Renal cortical epithelial cell (primary cell): ENCODE results near the gene LSM11. TPM values are rescaled to one million over a fixed set of nuclear protein-coding genes. Genes with fewer than 3 reads are reported as not detected.
A peak's percentile ranks its signal among the peaks of the same experiment; 100 is the strongest.
"Not testable (repeated sequence)": the region's sequence is repeated elsewhere in the genome, so short reads cannot be mapped to it uniquely, and the experiment has no call there.

Experiments
- DNase-seq: peaks from one replicate; pipeline ENCODE4 v3.0.0-alpha.2; 2011; ENCODE audit warnings: low read depth
- total RNA-seq: library from RNA; depleted of rRNA; stranded (reverse); fragments of >200 nt; gene quantifications from 2 replicates; pipeline ENCODE4 v1.2.3, GENCODE V29; 2014

LSM11 gene
- 3.6 and 4.3 TPM in 2 replicates for total RNA-seq

DNA sequence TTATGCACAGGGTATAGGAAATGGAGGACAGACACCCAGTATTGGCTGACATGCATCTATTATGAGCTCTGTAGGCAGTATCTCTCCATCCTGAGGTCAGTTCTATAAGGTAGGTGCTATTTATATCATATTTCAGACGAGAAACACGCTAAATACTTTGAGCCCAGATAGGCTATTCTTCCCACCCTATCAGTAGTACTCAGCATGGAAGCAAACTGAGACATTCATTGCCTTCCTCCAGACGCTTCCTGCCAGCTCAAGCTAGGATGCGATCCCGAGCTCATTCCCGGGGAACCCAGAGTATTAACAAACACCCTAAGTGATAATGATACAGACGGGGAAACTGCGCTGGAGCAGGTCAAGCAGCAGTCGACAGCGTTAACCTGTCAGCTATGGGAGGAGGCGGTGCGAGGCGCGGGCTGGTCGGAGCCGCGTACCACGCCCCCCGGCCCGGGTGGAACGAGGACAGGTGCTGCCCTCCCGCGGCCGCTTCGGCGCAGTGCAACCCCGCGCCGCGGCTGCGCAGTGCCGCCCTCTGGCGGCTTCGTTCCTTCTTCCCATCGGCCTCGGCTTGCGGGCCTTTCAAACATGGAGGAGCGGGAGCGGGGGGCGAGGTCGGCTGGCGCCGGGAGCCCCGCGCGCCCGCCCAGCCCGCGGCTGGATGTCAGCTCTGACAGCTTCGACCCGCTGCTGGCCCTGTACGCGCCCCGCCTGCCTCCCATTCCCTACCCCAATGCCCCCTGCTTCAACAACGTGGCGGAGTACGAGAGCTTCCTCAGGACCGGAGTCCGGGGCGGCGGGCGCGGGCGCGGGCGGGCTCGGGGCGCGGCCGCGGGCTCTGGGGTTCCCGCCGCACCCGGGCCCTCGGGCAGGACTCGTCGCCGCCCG is at the start of gene LSM11:
Gene LSM11, plus strand, starts transcription at position 550 of the 888 bp plus-strand sequence. Its CDS starts 39 bp downstream, at position 589.
- peak; percentile 53 for DNase-seq

DNA sequence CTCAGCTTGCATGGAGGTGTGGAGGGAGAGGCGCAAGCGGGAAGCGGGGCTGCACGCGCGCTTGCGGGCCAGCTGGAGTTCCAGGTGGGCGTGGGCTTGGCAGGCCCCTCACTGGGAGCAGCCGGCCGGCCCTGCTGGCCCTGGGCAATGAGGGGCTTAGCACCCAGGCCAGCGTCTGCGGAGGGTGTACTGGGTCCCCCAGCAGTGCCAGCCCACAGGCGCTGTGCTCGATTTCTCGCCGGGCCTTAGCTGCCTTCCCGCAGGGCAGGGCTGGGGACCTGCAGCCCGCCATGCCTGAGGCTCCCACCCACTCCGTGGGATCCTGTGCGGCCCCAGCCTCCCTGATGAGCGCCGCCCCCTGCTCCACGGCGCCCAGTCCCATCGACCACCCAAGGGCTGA is 49.7 kb upstream of the LSM11 start:
- DNase-seq = not testable (repeated sequence)

DNA sequence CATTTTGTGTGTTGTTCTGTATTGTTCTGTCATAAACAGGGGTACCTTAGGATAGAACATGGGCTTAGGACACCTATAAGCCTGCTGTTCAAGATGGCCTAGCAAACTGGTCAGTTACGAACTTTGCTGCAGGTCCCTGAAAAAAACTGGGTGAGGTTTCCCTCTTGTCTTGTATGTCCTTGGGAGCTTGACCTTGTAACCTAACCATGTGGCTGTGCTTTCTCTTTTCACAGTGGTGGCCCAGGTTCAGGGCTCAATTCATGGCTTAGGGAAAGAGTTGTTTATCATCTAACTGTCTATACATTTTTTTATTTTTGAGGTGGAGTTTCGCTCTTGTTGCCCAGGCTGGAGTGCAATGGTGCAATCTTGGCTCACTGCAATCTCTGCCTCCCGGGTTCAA is 47.4 kb upstream of the LSM11 start:
- DNase-seq = not testable (repeated sequence)

DNA sequence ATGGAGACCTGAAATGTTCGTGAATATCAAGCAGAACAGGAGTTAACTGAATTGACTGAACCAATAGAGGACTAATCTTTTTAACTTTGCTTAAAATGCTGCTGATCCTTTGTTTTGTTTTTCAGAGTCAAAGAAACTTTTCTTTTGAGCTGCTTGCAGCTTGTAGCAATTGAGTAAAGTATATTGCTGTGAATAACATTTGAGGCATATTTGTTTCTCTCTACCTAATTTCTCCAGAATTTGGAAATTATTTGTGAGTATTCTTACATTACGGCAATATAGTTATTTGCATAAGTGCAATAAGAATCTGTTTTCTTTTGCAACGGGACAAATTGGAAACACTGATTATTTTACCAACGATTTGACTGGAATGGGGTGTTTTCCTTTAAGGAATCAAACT is 44.8 kb upstream of the LSM11 start:
- DNase-seq = not testable (repeated sequence)

DNA sequence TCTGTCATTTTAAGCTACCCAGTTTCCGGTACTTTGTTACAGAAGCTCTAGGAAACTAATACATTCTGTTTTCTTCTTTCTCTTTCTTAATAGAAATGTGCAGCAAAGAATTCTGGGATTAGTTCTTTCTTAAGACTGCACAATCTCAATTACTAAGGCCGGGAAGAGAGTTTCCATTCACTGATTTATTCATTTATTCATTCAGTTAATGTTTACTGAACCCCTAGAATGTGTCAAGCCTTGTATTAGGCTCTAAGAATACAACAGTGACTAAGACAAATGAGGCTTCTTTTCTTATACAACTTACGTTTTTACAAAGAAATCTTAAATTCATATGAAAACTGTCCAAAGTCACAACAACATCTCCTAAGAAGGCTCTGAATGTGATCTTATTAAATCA is 39.8 kb upstream of the LSM11 start:
- peak; percentile 78 for DNase-seq

DNA sequence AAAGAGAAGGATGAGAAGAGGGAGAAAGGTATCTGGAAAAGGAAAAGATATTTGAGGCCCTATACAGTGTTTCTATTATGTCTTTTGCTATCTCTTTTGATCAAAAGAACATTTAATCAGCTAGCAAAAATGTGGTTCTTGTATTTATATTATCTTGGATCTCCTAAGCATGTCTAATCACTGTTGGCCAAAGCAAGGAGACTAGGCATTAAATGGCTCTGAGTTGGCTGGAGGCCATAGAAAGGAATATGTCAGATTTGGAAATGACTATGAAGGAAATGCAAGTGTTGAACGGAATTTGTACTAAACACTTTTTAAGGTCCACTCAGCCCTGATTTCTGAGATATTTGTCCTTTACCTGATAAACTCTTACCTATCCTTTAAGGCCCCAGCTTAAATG is 34.6 kb upstream of the LSM11 start:
- no peak for DNase-seq

DNA sequence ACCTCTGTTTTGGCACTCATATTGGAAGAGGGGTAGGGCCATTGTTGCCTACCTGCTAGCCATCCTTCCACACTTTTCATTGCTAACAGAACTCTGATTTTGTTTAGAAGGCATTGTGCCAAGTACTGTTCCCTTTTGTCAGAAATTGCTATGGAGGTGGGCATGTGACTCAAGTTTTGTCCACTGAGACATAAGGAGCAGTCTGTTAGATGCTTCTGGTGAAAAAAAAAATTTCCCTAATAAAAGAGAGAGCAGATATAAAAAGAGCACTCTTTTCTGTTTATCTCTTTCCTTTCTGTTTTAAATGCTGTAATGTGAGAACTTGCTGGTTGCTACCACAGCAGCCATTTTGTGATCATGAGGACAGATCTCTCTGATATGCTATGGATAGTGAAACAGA is 34.2 kb upstream of the LSM11 start:
- no peak for DNase-seq

DNA sequence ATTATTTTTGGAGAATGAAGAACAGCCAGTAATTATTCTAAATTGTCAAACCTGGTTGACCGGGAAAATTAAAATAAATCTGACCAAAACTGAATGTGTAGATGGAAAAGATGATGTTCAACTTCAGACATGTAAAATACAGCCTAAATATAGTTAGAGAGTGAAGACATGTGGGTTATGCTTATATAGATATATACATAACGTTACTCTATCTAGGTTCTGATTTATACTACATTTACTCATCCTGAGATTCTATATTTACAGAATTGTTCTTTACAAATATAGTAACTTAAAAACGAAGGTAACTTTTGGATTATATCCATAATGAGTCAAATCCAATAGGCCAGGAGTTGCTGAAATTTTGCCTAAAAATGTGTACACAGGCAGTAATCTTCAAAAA is 33.1 kb upstream of the LSM11 start:
- no peak for DNase-seq

DNA sequence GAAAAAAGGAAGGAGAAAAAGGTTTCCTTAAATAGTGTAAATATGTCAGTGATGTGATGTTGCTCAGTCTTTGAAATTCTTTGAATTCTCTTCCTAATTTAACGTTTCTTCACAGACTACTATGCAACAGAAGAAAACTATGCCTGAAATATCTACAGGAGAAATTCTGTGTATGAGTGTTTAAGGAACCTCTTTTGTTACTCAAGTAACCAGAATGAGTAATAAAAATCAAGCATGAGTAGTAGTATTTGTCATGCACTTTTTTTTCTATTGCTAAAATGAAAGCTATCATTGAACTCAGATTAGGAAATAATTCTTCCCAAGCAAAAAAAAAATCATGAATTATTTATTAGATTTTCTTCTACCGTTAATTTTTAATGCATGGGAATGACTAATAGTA is 32.6 kb upstream of the LSM11 start:
- peak; percentile 86 for DNase-seq

DNA sequence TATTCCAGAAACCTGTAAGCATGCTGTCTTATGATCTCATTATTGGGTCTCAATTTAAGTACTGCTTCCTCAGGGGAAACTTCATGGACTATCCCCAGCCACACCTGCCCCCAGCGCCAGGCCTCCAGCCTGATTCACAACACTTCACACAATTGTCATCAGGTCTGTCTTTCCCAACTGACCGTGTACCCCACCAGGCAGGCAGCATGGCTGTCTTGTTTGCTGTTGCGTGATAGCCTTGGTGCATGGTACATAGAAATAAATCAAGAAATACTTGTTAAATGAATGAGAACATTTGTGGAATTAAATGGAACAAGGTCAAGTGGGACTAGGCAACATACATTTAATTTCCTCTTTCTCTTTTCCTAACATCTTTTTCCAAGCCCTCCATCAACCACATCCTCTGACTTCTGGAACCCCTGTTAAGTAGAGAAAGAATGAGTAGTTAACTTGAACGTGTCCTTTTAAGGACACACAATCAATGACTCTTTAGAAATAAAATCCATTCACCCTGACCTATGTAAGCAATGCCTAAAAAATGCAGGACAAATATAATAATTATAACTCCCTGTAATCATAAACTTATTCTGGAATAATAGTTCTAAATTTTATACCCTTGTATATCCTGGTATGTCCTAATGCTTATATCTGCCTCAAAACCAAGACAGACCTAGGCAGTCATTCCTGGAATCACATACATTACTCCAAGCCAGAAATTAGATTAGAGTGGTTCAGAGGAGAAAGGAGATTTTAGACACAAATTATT is 29.5 kb upstream of the LSM11 start:
- DNase-seq = no peak

DNA sequence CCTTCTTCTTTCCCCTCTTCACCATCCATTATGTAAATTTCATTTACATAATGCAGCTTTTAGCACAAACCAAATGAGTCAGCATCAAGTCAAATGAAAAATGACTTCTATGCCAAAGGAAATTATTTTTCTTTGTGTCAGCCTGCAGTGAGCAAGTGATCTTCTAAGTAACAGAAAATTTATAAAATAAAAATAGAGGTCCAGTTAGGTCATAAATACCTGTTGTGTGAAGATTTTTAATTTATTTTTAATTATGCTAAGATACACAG is 29.0 kb upstream of the LSM11 start:
- DNase-seq = no peak

DNA sequence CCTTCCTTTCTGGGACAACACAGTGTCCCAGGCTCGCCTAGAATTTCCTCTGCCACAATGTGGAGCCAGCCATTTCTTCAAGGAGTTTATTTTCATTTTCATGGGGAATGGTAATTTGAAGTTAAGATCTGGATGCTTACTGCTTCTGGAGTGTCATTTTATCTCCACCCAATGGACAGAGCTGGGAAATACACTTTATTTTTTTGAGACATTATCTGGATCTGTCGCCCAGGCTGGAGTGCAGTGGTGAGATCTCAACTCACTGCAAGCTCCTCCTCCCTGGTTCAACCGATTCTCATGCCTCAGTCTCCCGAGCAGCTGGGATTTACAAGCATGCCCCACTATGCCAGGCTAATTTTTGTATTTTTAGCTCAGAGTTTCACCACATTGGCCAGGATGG is 25.0 kb upstream of the LSM11 start:
- DNase-seq = peak; percentile 65

DNA sequence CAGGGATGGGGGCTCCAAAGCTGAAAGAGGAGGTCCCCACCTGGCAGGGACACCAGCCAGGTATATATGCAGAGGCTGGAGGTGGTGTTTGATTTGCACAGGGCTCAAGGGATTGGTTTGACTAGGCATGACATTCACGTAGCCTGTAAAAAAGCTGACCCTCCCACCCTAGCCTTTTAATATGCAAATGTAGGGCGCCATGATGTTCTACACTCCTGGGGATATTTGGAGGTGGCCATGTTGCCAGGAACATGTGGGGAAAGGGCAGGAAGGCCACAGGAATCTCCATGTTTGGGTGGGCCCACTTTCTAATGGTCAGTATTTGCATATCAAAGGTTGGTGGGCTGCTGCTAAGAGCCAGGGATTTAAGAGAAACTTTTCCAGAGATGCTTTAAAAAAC is 24.3 kb upstream of the LSM11 start:
- no peak for DNase-seq

DNA sequence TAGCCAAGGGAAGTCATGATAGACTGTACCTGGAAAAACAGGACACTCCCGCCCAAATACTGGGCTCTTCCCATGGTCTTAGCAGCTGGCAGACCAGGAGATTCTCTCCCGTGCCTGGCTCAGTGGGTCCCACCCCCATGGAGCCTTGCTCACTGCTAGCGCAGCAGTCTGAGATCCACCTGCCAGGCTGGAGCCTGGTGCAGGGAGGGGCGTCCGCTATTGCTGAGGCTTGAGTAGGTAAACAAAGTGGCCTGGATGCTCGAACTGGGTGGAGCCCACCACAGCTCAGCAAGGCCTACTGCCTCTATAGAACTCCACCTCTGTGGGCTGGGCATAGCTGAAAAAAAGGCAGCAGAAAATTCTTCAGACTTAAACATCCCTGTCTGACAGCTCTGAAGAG is 22.4 kb upstream of the LSM11 start:
- DNase-seq = no peak

DNA sequence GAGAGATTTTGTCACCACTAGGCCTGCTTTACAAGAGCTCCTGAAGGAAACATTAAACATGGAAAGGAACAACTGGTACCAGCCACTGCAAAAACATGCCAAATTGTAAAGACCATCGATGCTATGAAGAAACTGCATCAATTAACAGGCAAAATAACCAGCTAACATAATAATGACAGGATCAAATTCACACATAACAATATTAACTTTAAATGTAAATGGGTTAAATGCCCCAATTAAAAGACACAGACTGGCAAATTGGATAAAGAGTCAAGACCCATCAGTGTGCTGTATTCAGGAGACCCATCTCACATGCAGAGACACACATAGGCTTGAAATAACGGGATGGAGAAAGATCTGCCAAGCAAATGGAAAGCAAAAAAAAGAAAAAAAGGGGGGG is 20.6 kb upstream of the LSM11 start:
- not testable (repeated sequence) for DNase-seq

DNA sequence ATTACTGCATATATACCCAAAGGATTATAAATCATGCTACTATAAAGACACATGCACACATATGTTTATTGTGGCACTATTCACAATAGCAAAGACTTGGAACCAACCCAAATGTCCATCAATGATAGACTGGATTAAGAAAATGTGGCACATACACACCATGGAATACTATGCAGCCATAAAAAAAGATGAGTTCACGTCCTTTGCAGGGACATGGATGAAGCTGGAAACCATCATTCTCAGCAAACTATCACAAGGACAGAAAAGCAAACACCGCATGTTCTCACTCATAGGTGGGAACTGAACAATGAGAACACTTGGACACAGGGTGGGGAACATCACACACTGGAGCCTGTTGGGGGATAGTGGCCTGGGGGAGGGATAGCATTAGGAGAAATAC is 16.9 kb upstream of the LSM11 start:
- not testable (repeated sequence) for DNase-seq

DNA sequence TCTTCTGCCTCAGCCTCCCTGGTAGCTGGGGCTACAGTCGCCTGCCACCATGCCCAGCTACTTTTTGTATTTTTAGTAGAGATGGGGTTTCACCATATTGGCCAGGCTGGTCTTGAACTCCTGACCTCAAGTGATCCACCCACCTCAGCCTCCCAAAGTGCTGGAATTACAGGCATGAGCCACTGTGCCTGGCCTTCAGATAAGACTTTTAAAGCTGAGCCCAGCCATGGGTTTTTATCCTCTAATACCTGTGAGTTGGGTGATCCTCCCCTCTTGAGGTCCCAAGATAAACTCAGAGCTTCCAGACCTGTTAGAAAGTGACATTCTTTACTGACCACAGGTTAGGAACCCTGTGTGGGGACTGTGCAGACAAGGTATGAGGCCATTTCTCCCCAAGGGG is 15.7 kb upstream of the LSM11 start:
- not testable (repeated sequence) for DNase-seq

DNA sequence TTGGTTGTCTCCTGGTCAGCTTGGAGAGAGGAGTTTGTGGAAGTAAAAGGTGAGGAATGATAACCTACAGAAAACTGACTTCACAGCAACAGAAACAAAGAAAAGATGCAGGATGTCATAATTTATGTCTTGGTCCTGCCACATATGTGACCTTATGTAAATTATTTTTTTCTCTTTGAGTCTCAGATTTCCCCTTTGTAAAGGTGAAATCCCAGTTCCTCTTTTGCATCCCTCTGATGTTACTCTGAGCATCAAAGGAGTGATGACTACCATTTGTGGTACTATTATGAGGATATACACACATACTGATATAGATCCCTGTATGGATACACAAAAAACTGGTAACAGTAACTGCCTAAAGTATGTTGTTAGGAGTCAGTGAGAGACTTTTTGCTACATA is 13.7 kb upstream of the LSM11 start:
- DNase-seq = no peak

DNA sequence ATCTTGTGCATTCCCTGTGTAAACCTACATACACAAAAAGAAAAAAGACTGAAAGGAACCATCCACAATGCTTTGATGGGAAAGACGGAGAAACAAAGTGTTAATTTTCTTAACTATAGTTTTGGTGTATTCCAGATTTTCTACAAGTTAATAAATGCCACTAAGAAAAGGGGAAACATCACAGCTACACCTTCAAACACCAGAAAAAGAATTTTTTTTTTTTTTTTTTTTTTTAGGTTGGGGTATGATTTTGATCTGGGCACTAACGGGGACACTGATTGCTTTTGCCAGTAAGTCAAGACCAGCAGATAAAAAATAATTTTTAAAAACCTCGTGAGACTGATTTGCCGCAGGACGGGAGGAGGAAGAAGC is 12.6 kb upstream of the LSM11 start:
- DNase-seq = no peak

DNA sequence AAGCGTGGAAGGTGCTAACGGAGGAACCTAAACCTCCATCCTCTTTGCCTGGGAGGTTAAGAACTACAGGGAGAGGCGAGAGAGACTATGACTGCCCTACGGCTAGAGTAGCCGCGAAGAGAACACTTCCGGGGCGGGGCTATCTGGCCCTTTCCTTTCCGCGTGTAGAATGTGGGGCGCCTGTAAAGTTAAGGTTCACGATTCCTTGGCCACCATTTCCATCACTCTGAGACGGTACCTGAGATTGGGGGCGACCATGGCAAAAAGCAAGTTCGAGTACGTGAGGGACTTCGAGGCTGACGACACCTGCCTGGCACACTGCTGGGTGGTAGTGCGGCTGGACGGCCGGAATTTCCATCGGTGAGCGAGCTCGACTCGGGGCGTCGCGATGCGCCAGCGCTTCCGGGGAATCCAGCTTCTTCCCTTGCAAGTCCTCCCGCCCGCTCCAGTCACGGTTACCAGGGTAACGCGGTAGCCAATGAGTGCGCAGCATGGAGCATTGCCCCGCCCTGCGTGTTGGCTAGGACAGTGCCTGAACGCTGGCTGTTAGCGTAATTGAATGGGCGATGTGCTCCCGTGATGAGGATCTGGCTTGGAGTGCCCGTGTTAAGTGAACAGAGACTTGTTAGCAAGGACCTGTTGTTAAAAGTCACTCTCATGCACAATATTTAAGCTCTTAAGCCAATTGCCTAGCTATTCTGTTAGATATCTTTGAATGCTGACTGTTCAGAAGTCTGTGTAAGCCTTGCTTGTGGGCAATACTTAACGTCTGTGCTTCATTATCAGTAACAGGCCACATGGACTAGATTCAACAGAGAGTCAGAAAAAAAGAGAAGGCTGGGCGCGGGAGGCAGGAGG is 12.0 kb upstream of the LSM11 start, which contains the start of gene THG1L:
Gene THG1L, plus strand, starts transcription at position 149 of the 858 bp plus-strand sequence. Its CDS starts 21 bp downstream, at position 170.
- peak; percentile 95 for DNase-seq

DNA sequence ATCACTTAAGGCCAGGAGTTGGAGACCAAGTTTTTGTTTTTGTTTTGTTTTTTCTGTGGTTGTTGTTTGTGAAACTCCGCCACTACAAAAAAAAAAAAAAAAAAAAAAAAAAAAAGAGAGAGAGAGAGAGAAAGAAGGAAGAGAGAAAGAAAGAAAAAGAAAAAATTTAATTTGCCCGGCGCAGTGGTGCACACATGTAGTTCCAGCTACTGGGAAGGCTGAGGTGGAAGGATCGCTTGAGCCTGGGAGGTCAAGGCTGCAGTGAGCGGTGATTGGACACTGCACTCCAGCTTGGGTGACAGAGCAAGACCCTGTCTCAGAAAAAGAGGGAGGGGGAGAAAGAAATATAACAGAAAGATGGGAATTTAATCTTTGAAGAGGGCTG is 11.4 kb upstream of the LSM11 start:
- no peak for DNase-seq

DNA sequence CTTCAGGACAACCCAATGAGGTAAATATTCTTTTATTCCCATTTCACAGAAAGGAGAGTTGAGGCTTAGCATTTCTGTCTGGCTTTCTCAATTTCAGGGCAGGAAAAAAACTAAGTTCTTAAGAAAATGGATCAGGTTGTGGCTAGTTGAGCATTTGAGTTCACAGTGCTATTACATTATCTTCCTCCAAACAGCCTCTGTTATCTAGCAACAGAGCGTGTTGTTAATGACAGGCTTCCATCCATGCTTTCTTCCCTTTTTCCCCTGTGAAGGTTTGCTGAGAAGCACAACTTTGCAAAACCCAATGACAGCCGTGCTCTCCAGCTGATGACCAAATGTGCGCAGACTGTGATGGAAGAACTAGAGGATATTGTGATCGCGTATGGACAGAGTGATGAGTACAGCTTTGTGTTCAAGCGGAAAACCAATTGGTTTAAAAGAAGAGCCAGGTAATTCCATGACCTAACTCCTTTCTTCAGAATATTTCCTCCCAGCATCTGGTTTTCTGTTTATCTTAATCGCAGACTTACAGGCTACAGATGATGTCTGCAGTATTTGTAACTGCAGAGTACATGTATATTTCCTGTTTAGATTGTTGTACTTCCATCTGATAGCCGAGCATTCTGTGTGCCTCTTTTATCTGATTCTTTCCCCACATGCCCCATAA is 10.8 kb upstream of the LSM11 start:
- no peak for DNase-seq
